Kasumi-1 (cell line): ENCODE data around the gene NAA40.

ENCODE experiments used
- DNase-seq, 2 experiments: peaks; one replicate each; lab custom pipeline; 2025; lab: John Stamatoyannopoulos, UW

The NAA40 gene

GRCh38 chr11:63938479-63939396 is at the start of gene NAA40:
NAA40 (plus strand) TSS chr11:63939002; CDS start chr11:63939097, 95 bp downstream.
- peak; percentile 96 for DNase-seq

GRCh38 chr11:63889344-63889743 is 49.5 kb upstream of the NAA40 start:
- DNase-seq: no peak

- DNase-seq: no peak
These were observed 48.4 kb upstream of the NAA40 start for GRCh38 chr11:63890368-63890767.

- DNase-seq: peak; percentile 72 to 74
These were observed 46.6 kb upstream of the NAA40 start for GRCh38 chr11:63892228-63892627.

GRCh38 chr11:63893355-63893754 is 45.4 kb upstream of the NAA40 start:
- DNase-seq: no peak

- DNase-seq: no peak
These were observed 42.7 kb upstream of the NAA40 start for GRCh38 chr11:63896071-63896470.

- DNase-seq: no peak
These were observed 41.2 kb upstream of the NAA40 start for GRCh38 chr11:63897459-63898146.

GRCh38 chr11:63901660-63902059 is 37.1 kb upstream of the NAA40 start:
- DNase-seq: peak; percentile 29 to 42

- DNase-seq: no peak
These were observed 34.9 kb upstream of the NAA40 start for GRCh38 chr11:63903884-63904283.

- no peak for DNase-seq
These were observed 34.1 kb upstream of the NAA40 start for GRCh38 chr11:63904743-63905142.

- DNase-seq: no peak
These were observed 33.6 kb upstream of the NAA40 start for GRCh38 chr11:63905179-63905578.

GRCh38 chr11:63906087-63906486 is 32.7 kb upstream of the NAA40 start:
- DNase-seq: no peak

GRCh38 chr11:63906585-63906984 is 32.2 kb upstream of the NAA40 start:
- peak; percentile 27 to 28 for DNase-seq

- no peak for DNase-seq
These were observed 31.7 kb upstream of the NAA40 start for GRCh38 chr11:63907063-63907462.

- DNase-seq: no peak
These were observed 30.8 kb upstream of the NAA40 start for GRCh38 chr11:63907808-63908530.

- DNase-seq: no peak
These were observed 30.0 kb upstream of the NAA40 start for GRCh38 chr11:63908631-63909401.

GRCh38 chr11:63909591-63910506 is 29.0 kb upstream of the NAA40 start:
- no peak for DNase-seq

- DNase-seq: no peak
These were observed 28.1 kb upstream of the NAA40 start for GRCh38 chr11:63910675-63911074.

- no peak for DNase-seq
These were observed 27.4 kb upstream of the NAA40 start for GRCh38 chr11:63911440-63911839.

- DNase-seq: no peak
These were observed 26.9 kb upstream of the NAA40 start for GRCh38 chr11:63911876-63912275.

- DNase-seq: no peak
These were observed 26.1 kb upstream of the NAA40 start for GRCh38 chr11:63912678-63913077.
